H1 (cell line): ENCODE results near the gene NKD2.

Experiments
- POLR2A ChIP-seq, 2 experiments: IDR thresholded peaks; 1 replicate in 1 of 2; 2 replicates in 1 of 2; pipeline ENCODE4 v1.6.1; 2011; ENCODE audit warnings: low read depth in 2 of 2, low read length in 2 of 2, mild to moderate bottlenecking in 2 of 2; ENCODE audit errors: control extremely low read depth in 1 of 2
- POLR2AphosphoS5 ChIP-seq: IDR thresholded peaks from 2 replicates; pipeline ENCODE4 v1.6.1; 2011; ENCODE audit warnings: low read depth, low read length
- SUZ12 ChIP-seq: fragments of 200-600 bp; sonication (generic); IDR thresholded peaks from 2 replicates; pipeline ENCODE4 v1.6.1; 2012; ENCODE audit warnings: mild to moderate bottlenecking, inconsistent platforms, low read length, moderate library complexity, mixed read lengths
- TCF12 ChIP-seq: IDR thresholded peaks from 2 replicates; pipeline ENCODE4 v1.6.1; 2011; ENCODE audit warnings: low read depth, mild to moderate bottlenecking, low read length

DNA sequence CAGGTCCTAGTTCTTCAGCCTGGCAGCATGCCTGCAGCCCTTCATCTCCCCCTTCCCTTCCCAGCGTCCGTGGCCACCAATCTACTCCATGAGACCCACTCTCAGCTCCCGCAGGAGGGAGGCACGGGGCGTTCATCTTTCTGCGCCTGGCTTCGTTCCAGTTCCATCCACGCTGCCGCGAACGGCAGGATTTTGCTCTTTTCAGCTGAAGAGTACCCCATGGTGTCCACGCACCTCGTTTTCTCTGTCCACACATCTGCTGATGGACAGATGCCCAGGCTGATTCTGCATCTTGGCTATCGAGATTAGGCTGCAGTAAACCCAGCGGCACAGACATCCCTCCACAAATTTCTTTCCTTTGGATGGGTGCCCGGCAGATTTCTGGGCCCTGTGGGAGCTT lies 30.5 kb upstream of the NKD2 start:
- TF ChIP-seq POLR2AphosphoS5 (no peak), SUZ12 (no peak; the same call in 1 of the 2 replicates), POLR2A (IDR thresholded peaks at IDR 0.05; ENCODE audit: control extremely low read depth in 1 of 2, low read depth in 2 of 2, low read length in 2 of 2) (no peak), TCF12 (no peak)
